ENCODE data around the gene FAM131A. TPM values are rescaled to one million over a fixed set of nuclear protein-coding genes. Genes with fewer than 3 reads are reported as not detected.

FAM131A gene
- total RNA-seq, 1 donor from 2014 or later = 51.4 TPM

DNA sequence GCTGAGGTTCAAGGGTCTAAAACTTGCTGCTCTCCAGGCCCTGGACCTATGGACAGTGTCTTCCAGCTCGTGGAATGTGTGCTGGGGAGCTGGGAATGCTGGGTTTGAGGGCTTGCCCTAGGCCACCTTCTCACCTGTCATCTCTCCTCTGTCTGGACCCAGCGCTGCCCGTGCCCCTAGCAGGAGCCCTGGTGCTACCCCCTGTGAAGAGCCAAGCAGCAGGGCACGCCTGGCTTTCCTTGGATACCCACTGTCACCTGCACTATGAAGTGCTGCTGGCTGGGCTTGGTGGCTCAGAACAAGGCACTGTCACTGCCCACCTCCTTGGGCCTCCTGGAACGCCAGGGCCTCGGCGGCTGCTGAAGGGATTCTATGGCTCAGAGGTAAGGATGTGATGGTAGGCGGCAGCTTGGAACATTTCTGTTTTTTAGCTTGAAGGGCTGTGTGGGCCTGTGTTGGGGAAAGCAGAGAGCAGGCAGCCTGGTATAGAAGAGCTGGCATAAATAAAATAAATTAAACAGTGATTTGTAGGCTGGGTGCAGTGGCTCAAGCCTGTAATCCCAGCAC lies 47.5 kb downstream of the FAM131A start:
- no peak for DNase-seq
- H3K27me3 Mint-ChIP-seq (ENCODE audit: unreplicated experiment) = peaks cover 12% of the 10 kb centered on the region
- H3K4me1 Mint-ChIP-seq (ENCODE audit: low read depth, unreplicated experiment) = peaks cover 1% of the 10 kb centered on the region
- no peak overlapping the region for H3K4me3 Mint-ChIP-seq (ENCODE audit: unreplicated experiment)
- TF ChIP-seq, protein P1, sequence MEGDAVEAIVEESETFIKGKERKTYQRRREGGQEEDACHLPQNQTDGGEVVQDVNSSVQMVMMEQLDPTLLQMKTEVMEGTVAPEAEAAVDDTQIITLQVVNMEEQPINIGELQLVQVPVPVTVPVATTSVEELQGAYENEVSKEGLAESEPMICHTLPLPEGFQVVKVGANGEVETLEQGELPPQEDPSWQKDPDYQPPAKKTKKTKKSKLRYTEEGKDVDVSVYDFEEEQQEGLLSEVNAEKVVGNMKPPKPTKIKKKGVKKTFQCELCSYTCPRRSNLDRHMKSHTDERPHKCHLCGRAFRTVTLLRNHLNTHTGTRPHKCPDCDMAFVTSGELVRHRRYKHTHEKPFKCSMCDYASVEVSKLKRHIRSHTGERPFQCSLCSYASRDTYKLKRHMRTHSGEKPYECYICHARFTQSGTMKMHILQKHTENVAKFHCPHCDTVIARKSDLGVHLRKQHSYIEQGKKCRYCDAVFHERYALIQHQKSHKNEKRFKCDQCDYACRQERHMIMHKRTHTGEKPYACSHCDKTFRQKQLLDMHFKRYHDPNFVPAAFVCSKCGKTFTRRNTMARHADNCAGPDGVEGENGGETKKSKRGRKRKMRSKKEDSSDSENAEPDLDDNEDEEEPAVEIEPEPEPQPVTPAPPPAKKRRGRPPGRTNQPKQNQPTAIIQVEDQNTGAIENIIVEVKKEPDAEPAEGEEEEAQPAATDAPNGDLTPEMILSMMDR (IDR thresholded peaks at IDR 0.05; ENCODE audit: partially characterized antibody, unreplicated experiment) = no peak
- H3K9me3 Mint-ChIP-seq (ENCODE audit: unreplicated experiment) = peaks cover 1% of the 10 kb centered on the region
- peak overlapping the region; percentile 17 for H3K27ac Mint-ChIP-seq (ENCODE audit: unreplicated experiment)
- no peaks in the 10 kb centered on the region for H3K36me3 Mint-ChIP-seq (ENCODE audit: unreplicated experiment)

DNA sequence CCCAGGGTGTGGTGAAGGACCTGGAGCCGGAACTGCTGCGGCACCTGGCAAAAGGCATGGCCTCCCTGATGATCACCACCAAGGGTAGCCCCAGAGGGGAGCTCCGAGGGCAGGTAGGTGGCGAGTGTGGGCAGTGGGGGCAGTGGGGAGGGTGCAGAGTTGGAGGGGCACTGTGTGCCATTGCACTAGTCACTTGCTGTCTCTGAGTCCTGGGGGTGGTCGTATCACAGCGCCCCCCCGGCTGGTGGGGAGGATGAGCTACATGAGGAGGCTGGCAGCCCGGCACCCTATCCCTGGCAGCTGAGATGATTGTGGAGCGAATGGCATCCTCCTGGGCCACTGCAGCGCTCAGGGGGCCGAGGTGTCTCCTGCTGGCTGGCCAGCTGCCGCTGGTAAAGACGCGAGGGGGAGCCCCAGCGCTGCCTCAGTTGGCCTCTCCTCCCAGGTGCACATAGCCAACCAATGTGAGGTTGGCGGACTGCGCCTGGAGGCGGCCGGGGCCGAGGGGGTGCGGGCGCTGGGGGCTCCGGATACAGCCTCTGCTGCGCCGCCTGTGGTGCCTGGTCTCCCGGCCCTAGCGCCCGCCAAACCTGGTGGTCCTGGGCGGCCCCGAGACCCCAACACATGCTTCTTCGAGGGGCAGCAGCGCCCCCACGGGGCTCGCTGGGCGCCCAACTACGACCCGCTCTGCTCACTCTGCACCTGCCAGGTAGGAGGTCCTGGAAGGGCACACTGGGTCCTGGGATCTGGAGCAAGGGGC lies 48.8 kb downstream of the FAM131A start:
- Mint-ChIP-seq H3K9me3 (ENCODE audit: unreplicated experiment) (no peaks in the 10 kb centered on the region), H3K4me3 (ENCODE audit: unreplicated experiment) (no peak overlapping the region), H3K36me3 (ENCODE audit: unreplicated experiment) (no peaks in the 10 kb centered on the region)

DNA sequence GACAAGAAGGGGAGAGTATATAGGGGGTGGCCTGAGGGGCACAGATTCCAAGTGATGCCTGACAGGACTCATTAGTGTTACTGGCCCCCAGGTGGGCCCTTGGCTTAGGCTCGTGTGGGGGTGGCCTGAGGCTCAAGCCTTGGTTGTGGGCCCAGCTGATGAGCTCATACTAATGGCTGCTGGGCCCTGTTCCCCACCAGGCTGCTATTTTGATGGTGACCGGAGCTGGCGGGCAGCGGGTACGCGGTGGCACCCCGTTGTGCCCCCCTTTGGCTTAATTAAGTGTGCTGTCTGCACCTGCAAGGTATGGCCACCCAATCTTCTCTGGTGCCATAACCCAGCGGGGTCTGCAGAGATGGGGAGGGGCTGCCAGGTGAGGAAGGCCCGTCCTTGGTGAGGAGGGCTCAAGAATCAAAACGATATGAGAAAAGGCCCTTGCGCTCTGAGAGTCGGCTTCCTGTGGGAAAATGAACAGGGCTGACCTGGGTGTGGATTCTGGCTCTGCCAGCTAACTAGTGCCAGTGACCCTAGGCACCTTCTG lies 49.8 kb downstream of the FAM131A start:
- Mint-ChIP-seq H3K27me3 (ENCODE audit: unreplicated experiment) (peaks cover 11% of the 10 kb centered on the region), H3K36me3 (ENCODE audit: unreplicated experiment) (no peaks in the 10 kb centered on the region), H3K4me3 (ENCODE audit: unreplicated experiment) (no peak overlapping the region), H3K27ac (ENCODE audit: unreplicated experiment) (no peak overlapping the region), H3K9me3 (ENCODE audit: unreplicated experiment) (no peaks in the 10 kb centered on the region), H3K4me1 (ENCODE audit: low read depth, unreplicated experiment) (no peaks in the 10 kb centered on the region)
- TF ChIP-seq, protein P1 (IDR thresholded peaks at IDR 0.05; ENCODE audit: partially characterized antibody, unreplicated experiment) = no peak
- DNase-seq = no peak

More for the DNA sequence above, 48.8 kb downstream of the FAM131A start:
- TF ChIP-seq, protein P1 (IDR thresholded peaks at IDR 0.05; ENCODE audit: partially characterized antibody, unreplicated experiment) = no peak
- no peak for DNase-seq
- Mint-ChIP-seq H3K4me1 (ENCODE audit: low read depth, unreplicated experiment) (no peaks in the 10 kb centered on the region), H3K27ac (ENCODE audit: unreplicated experiment) (no peak overlapping the region), H3K27me3 (ENCODE audit: unreplicated experiment) (peaks cover 11% of the 10 kb centered on the region)

DNA sequence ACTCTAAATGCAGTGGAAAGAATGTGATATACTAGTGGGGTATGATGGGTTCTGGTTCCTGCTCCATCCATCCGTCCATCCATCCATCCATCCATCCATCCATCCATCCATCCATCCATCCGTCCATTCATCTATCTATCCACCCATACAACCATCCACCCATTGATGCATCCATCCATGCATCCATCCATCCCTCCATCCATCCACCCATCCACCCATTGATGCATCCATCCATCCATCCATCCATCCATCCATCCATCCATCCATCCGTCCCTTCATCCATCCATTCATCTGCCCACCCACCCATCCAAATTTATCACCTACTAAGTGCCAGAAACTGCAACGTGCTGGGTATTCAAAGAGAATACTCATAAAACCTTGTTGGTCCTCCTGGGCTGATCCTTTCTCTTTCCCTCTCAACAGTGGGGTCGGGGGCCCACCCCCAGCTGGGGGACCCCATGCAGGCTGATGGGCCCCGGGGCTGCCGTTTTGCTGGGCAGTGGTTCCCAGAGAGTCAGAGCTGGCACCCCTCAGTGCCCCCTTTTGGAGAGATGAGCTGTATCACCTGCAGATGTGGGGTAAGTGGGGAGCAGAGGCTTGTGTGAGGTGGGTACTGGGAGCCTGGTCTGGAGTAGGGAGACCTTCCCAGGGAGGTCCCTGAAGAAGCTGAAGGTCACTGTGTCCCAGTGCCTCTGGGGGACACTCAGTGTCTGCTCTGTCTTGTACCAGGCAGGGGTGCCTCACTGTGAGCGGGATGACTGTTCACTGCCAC lies 51.0 kb downstream of the FAM131A start:
- DNase-seq = no peak
- Mint-ChIP-seq H3K27ac (ENCODE audit: unreplicated experiment) (no peak overlapping the region), H3K4me1 (ENCODE audit: low read depth, unreplicated experiment) (no peaks in the 10 kb centered on the region), H3K9me3 (ENCODE audit: unreplicated experiment) (no peaks in the 10 kb centered on the region), H3K27me3 (ENCODE audit: unreplicated experiment) (peaks cover 11% of the 10 kb centered on the region), H3K36me3 (ENCODE audit: unreplicated experiment) (no peaks in the 10 kb centered on the region), H3K4me3 (ENCODE audit: unreplicated experiment) (no peak overlapping the region)
- TF ChIP-seq, protein P1 (IDR thresholded peaks at IDR 0.05; ENCODE audit: partially characterized antibody, unreplicated experiment) = no peak

All from glutamatergic neuron (in vitro differentiated cells).